Measurements from ENCODE around the gene SELENOF.

SELENOF gene

GRCh38 chr1:86913896-86914600, at the start of gene SELENOF:
TSS of gene SELENOF (minus strand) at chr1:86914126. CDS start at chr1:86914111, 15 bp downstream.
- in situ Hi-C loops (cut with HindIII; ENCODE audit: low pct_unique_long_range_greater_than_20kb, low sequenced_read_pairs), result no loop called here
- DNase-seq (ENCODE audit: low read depth in 1 of 2, low spot score in 1 of 2), result peak; percentile 86 to 99
- no peak for TF ChIP-seq JUND (IDR thresholded peaks at IDR 0.05; ENCODE audit: low read depth)

DNA sequence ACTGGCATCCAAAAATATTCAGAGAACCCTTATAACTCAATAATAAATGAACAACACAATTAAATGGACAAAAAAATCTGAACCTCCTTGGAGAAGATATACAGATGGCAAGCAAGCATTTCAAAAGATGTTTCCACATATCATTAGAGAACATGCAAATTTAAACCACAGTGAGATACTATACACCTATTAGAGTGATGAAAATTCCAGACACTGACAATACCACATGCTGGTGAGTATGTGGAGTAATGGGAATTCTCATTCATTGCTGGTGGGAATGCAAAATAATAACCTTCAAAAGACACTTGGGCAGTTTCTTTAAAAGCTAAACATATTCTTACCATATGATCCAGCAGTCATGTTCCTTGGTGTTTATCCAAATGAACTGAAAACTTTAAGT, 46.6 kb upstream of the SELENOF start:
- no peak for DNase-seq (ENCODE audit: low read depth in 1 of 2, low spot score in 1 of 2)
- in situ Hi-C loops (cut with HindIII; ENCODE audit: low pct_unique_long_range_greater_than_20kb, low sequenced_read_pairs), result no loop called here
- TF ChIP-seq JUND (IDR thresholded peaks at IDR 0.05; ENCODE audit: low read depth), result no peak

DNA sequence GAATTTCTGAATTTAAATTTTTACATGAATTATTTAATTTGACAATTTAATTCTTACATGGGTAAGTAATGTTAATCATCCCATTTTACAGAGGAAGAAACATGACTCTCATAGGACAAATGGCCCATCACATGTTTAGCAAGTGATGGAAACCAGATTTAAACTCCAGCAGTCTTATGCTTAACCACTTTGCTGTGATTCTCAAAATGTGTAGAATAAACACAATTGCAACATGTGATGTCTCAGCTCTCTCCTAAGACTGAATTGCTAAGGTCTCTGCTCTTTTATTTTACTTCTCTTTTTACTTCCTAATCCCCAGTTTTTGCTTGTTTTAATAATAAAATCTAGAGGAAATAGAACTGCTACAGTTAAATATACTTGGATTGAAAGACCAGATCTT, 43.3 kb upstream of the SELENOF start:
- no peak for TF ChIP-seq JUND (IDR thresholded peaks at IDR 0.05; ENCODE audit: low read depth)
- DNase-seq (ENCODE audit: low read depth in 1 of 2, low spot score in 1 of 2), result no peak
- in situ Hi-C loops (cut with HindIII; ENCODE audit: low pct_unique_long_range_greater_than_20kb, low sequenced_read_pairs), result no loop called here

DNA sequence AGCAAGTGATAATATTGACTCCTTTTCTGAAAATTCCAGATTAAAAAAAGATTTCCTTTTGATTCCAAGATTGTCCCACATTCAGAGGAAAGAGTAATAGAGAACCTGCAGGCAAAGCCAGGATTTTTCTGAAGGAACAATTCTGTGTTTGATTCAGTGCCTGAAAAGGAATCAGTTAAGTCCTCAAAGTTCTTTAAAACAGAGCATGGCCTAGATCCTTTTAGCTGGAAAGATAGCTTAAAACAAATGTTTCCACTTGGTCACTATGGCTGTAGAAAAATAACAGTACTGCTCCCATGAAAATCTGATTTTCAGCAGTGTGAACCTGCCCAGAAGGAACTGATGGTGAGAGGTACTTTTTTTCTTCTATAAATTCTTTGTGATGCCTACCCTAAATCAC, 42.3 kb upstream of the SELENOF start:
- in situ Hi-C loops (cut with HindIII; ENCODE audit: low pct_unique_long_range_greater_than_20kb, low sequenced_read_pairs), result no loop called here
- DNase-seq (ENCODE audit: low read depth in 1 of 2, low spot score in 1 of 2), result no peak
- TF ChIP-seq JUND (IDR thresholded peaks at IDR 0.05; ENCODE audit: low read depth), result no peak

DNA sequence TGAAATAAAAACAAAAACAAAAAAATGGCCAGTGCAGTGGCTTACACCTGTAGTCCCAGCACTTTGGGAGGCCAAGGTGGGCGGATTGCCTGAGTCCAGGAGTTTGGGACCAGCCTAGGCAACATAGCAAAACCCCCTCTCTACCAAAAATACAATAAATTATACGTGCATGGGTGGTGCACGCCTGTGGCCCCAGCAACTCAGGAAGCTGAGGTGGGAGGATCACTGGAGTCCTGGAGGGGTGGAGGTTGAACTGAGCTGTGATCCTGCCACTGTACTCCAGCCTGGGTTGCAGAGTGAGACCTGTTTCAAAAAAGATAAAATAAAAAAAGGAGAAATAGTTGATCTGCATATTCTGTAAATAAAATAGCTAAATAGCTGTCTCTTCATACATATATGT, 41.8 kb upstream of the SELENOF start:
- in situ Hi-C loops (cut with HindIII; ENCODE audit: low pct_unique_long_range_greater_than_20kb, low sequenced_read_pairs), result no loop called here
- no peak for TF ChIP-seq JUND (IDR thresholded peaks at IDR 0.05; ENCODE audit: low read depth)
- DNase-seq (ENCODE audit: low read depth in 1 of 2, low spot score in 1 of 2), result no peak

- no peak for TF ChIP-seq JUND (IDR thresholded peaks at IDR 0.05; ENCODE audit: low read depth)
- DNase-seq (ENCODE audit: low read depth in 1 of 2, low spot score in 1 of 2), result no peak
- in situ Hi-C loops (cut with HindIII; ENCODE audit: low pct_unique_long_range_greater_than_20kb, low sequenced_read_pairs), result no loop called here
Measured at GRCh38 chr1:86953167-86953566, 39.2 kb upstream of the SELENOF start.

DNA sequence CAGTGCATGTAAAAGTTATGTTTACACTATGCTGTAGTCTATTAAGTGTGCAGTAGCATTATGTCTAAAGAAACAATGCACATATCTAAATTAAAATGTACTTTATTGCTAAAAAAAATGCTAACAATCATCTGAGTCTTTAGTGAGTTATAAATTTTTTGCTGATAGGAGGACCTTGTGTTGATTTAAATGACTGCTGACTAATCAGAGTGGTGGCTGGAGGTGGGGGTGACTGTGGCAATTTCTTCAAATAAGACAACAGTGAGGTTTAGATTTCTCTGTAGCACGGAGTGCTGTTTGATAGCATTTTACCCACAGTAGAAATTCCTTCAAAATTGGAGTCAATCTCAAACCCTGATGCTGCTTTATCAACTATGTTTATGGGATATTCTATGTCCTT, 37.5 kb upstream of the SELENOF start:
- DNase-seq (ENCODE audit: low read depth in 1 of 2, low spot score in 1 of 2), result no peak
- TF ChIP-seq JUND (IDR thresholded peaks at IDR 0.05; ENCODE audit: low read depth), result no peak
- in situ Hi-C loops (cut with HindIII; ENCODE audit: low pct_unique_long_range_greater_than_20kb, low sequenced_read_pairs), result no loop called here

DNA sequence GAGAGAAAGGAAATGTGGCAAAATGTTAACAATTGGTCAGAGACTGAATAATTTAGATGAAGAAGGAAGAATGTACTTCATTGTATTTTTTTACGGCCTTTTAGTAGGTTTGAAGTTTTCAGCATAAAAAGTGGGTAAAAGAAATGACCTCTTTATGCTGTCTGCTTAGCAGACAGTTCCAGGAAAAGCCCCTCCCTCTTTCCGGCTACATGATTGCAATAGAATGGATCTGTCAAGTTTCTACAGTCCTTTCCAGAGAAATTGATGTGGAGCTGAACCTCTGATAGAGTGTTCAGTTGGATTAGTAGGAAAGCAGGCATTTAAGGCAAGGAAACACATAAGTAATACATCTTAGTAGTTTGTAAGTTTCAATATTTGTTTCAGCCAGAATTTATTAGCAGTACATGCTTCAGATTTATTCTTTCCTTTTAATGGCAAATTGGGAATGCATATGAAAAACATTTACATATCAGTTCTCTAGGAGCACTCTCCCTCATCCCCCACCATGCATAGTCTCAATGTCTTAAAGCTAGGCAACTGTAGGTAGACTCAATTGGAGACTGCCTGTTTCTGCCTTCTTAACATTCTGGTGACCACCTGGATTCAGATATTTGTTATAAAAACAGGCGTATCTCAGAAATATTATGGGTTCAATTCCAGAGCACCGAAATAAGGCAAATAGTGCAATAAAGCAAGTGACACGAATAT, 36.9 kb upstream of the SELENOF start:
- in situ Hi-C loops (cut with HindIII; ENCODE audit: low pct_unique_long_range_greater_than_20kb, low sequenced_read_pairs), result no loop called here
- no peak for DNase-seq (ENCODE audit: low read depth in 1 of 2, low spot score in 1 of 2)
- TF ChIP-seq JUND (IDR thresholded peaks at IDR 0.05; ENCODE audit: low read depth), result no peak

DNA sequence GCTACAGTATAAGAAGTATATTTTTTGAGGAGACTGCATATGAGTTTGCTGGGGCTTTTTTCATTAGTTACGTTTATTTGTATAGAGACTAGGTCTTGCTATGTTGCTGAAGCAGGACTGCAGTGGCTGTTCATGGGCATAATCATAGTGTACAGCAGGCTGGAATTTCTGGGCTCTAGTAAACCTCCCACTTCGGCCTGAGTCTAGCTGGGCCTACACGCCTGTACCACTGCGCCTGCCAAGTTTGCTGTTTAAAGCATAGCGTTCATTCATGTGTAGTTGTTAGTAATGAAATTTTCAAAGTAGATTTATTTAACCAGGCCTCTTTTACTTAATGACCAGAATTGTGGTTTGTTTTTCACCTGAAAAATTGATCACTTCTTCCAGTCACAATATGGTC, 34.3 kb upstream of the SELENOF start:
- TF ChIP-seq JUND (IDR thresholded peaks at IDR 0.05; ENCODE audit: low read depth), result no peak
- DNase-seq (ENCODE audit: low read depth in 1 of 2, low spot score in 1 of 2), result no peak
- in situ Hi-C loops (cut with HindIII; ENCODE audit: low pct_unique_long_range_greater_than_20kb, low sequenced_read_pairs), result no loop called here

DNA sequence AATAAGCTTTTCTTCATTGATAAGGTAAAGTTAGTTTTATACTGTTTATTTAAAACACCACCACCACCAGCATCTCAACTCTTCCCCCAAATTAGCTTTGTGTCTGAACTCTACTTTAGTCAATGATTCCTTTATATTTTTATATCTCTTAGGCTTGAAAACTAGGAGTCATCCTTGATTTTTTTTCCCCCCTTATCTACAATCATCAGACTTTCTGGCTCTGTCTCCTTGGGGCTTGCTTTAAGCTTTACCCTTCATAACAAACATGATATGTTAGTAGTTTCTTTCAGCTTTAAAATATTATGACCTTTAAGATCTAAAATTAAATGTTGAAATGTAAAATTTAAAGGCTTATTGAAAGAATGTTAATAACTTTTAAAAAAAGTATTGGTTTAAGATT, 28.8 kb upstream of the SELENOF start:
- DNase-seq (ENCODE audit: low read depth in 1 of 2, low spot score in 1 of 2), result no peak
- in situ Hi-C loops (cut with HindIII; ENCODE audit: low pct_unique_long_range_greater_than_20kb, low sequenced_read_pairs), result no loop called here
- no peak for TF ChIP-seq JUND (IDR thresholded peaks at IDR 0.05; ENCODE audit: low read depth)

DNA sequence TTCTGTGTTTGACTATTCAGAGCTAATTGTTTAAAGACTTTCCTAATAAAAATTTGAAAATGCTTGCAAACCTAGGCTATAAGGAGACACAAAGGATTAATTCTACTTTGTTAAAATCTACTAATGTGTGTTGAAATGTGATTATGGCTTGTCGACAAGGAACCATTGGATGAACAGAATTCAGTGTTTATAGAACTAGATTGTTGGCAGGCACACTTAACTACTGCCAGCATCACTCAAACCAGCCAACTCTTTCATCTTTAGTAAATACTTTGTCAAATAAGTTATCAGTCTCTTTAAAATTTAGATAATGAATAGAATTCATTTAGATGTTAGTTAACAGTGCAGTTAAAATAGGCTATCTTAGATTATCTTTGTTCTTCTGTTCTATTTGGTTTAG, 28.1 kb upstream of the SELENOF start:
- TF ChIP-seq JUND (IDR thresholded peaks at IDR 0.05; ENCODE audit: low read depth), result no peak
- in situ Hi-C loops (cut with HindIII; ENCODE audit: low pct_unique_long_range_greater_than_20kb, low sequenced_read_pairs), result no loop called here
- no peak for DNase-seq (ENCODE audit: low read depth in 1 of 2, low spot score in 1 of 2)

DNA sequence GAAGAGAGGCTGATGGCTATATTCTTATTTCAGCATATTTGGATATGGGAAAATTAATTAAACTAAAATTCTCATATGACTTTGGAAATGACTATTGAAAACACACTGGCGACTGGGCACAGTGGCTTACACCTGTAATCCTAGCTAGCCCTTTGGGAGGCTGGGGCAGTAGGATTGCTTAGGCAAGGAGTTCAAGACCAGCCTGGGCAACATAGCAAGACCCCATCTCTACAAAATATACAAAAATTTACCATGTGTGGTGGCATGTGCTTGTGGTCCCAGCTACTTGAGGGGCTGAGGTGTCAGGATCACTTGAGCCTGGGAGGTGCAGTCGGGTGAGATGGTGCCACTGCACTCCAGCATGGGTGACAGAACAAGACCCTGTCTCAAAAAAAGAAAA, 26.7 kb upstream of the SELENOF start:
- TF ChIP-seq JUND (IDR thresholded peaks at IDR 0.05; ENCODE audit: low read depth), result no peak
- DNase-seq (ENCODE audit: low read depth in 1 of 2, low spot score in 1 of 2), result no peak
- in situ Hi-C loops (cut with HindIII; ENCODE audit: low pct_unique_long_range_greater_than_20kb, low sequenced_read_pairs), result no loop called here

DNA sequence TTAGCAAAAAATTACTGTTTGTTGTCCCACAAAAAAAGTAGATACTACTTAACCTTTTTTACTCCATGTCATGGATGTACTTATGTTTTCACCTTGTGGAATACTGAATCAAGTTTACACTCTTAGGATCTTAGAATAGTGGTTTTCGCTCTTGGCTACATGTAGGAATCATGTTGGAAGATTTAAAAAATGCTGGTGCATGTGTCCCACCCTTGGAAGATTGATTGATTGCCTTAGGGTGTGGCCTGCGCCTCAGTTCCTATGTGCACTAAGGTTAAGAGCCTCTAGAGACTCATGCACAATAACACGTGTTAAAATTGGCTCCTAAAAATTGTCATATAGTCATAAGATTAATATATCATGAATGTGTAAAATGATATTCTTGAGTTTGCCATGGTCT, 25.5 kb upstream of the SELENOF start:
- DNase-seq (ENCODE audit: low read depth in 1 of 2, low spot score in 1 of 2), result no peak
- in situ Hi-C loops (cut with HindIII; ENCODE audit: low pct_unique_long_range_greater_than_20kb, low sequenced_read_pairs), result no loop called here
- TF ChIP-seq JUND (IDR thresholded peaks at IDR 0.05; ENCODE audit: low read depth), result no peak
